ENCODE measurements around the gene TSHZ1. TPM values are rescaled to one million over a fixed set of nuclear protein-coding genes. Genes with fewer than 3 reads are reported as not detected.

TSHZ1 gene
- total and polyA plus RNA-seq, 9 donors: 27.9 to 109 (median 65.6) TPM

DNA sequence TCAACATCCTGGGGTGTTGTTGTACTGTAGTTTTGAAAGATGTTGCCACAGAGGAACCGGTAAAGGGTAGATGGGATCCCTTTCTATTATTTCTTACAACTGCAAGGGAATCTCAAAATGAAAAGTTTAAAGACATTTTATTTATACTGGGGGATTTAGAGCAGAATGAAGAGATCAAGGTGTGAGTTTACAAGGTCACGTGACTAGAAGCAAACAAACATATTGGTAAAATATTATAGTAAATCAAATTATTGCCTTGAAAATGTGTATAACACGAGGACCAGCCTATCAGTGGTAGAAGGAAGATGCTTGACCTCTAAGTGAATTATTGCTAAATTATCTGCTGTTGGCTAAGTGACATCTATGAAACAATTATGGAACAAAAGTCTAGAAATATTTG, 119.7 kb downstream of the TSHZ1 start:
- no peaks in the 10 kb centered on the region for H3K4me1 ChIP-seq (ENCODE audit: insufficient read depth)
- intact Hi-C loops (cut with DNase I): no loop called here
- no peak overlapping the region for H3K27ac ChIP-seq
- WGBS, 3 donors: 88 to 95% (median 91%) methylated on average over 3 of the region's 3 CpGs
- H3K4me3 ChIP-seq: no peak overlapping the region
- DNase-seq: no peak
- TF ChIP-seq CTCF (IDR thresholded peaks at IDR 0.05) (no peak), EP300 (IDR thresholded peaks at IDR 0.05) (no peak), POLR2A (IDR thresholded peaks at IDR 0.05) (no peak)
- no peaks in the 10 kb centered on the region for H3K36me3 ChIP-seq
- H3K9me3 ChIP-seq: no peaks in the 10 kb centered on the region
- H3K27me3 ChIP-seq: no peaks in the 10 kb centered on the region

- Histone ChIP-seq H3K9me3 (no peaks in the 10 kb centered on the region), H3K27ac (no peak overlapping the region), H3K27me3 (no peaks in the 10 kb centered on the region), H3K4me1 (ENCODE audit: insufficient read depth) (no peaks in the 10 kb centered on the region), H3K36me3 (no peaks in the 10 kb centered on the region), H3K4me3 (no peak overlapping the region)
- TF ChIP-seq POLR2A (IDR thresholded peaks at IDR 0.05) (no peak), EP300 (IDR thresholded peaks at IDR 0.05) (no peak), CTCF (IDR thresholded peaks at IDR 0.05) (no peak)
- 89 to 95% (median 91%) methylated on average over 3 to 5 of the region's 5 CpGs for WGBS, 3 donors
- no peak for DNase-seq
- intact Hi-C loops (cut with DNase I): no loop called here
Observed at GRCh38 chr18:75334869-75335268, 124.3 kb downstream of the TSHZ1 start.

DNA sequence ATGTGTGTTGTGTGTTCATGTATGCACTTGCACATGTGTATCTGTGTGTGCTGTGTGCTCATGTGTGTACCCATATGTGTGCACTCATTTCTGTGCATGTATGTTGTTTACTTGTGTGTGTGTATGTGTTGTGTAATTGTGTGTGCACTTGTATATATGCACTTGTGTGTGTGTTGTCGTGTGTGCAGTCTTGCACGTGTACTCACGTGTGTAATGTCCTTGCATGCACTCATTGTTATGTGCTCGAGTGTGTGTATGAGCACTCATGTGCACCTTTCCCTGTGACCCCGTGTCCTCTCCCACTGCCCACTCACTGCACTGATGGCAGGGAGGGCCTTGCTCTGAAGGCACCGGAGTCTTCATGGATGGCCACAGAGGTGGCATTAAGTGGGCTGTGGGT, 124.9 kb downstream of the TSHZ1 start:
- H3K36me3 ChIP-seq: no peaks in the 10 kb centered on the region
- intact Hi-C loops (cut with DNase I): no loop called here
- no peaks in the 10 kb centered on the region for H3K9me3 ChIP-seq
- no peak for DNase-seq
- H3K27ac ChIP-seq: no peak overlapping the region
- H3K27me3 ChIP-seq: no peaks in the 10 kb centered on the region
- H3K4me3 ChIP-seq: no peak overlapping the region
- 95 to 97% (median 96%) methylated on average over 6 of the region's 6 CpGs for WGBS, 3 donors
- H3K4me1 ChIP-seq (ENCODE audit: insufficient read depth): no peaks in the 10 kb centered on the region
- no peak for TF ChIP-seq CTCF (IDR thresholded peaks at IDR 0.05)
- no peak for TF ChIP-seq EP300 (IDR thresholded peaks at IDR 0.05)
- no peak for TF ChIP-seq POLR2A (IDR thresholded peaks at IDR 0.05)

- DNase-seq: no peak
- WGBS, 3 donors: 90 to 98% (median 92%) methylated on average over 6 of the region's 6 CpGs
- intact Hi-C loops (cut with DNase I): no loop called here
- Histone ChIP-seq H3K36me3 (no peaks in the 10 kb centered on the region), H3K4me1 (ENCODE audit: insufficient read depth) (no peaks in the 10 kb centered on the region), H3K27me3 (no peaks in the 10 kb centered on the region), H3K9me3 (no peaks in the 10 kb centered on the region), H3K4me3 (no peak overlapping the region), H3K27ac (no peak overlapping the region)
- TF ChIP-seq POLR2A (IDR thresholded peaks at IDR 0.05) (no peak), CTCF (IDR thresholded peaks at IDR 0.05) (no peak)
Observed at GRCh38 chr18:75336767-75337166, 126.2 kb downstream of the TSHZ1 start.

DNA sequence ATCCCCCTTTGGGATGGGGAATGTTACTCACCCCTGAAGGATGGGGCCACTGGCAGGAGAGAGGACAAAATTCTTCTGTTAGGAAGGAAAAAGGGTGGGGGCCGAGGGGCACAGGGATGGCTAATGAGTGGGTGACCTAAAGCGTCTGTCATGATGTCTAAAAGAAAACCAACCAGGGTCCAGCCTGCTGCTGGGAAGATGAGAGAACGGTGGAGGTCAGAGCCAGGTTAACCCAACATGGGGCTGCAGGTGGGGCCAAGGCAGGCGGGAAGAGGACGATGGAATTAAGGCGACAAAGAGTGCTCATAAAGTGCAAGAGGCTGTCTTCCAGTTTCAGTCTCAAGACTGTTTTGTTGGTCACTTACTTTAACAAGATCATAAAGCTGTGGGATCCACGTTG, 126.8 kb downstream of the TSHZ1 start:
- Histone ChIP-seq H3K9me3 (no peaks in the 10 kb centered on the region), H3K27me3 (no peaks in the 10 kb centered on the region), H3K36me3 (no peaks in the 10 kb centered on the region), H3K27ac (no peak overlapping the region), H3K4me3 (no peak overlapping the region), H3K4me1 (ENCODE audit: insufficient read depth) (no peaks in the 10 kb centered on the region)
- intact Hi-C loops (cut with DNase I): no loop called here
- no peak for DNase-seq
- WGBS, 3 donors: 91 to 92% (median 92%) methylated on average over 7 of the region's 7 CpGs
- TF ChIP-seq CTCF (IDR thresholded peaks at IDR 0.05) (no peak), EP300 (IDR thresholded peaks at IDR 0.05) (no peak), POLR2A (IDR thresholded peaks at IDR 0.05) (no peak)
